K562 (cell line): Measurements from ENCODE around the gene ZNF837. TPM values are rescaled to one million over a fixed set of nuclear protein-coding genes. Genes with fewer than 3 reads are reported as not detected.
"Not testable (repeated sequence)": the region's sequence is repeated elsewhere in the genome, so short reads cannot be mapped to it uniquely, and the experiment has no call there.

Experiments used
- ATAC-seq: fragments of 200-7000 bp; cut with Tn5 transposase; 3 replicates; pipeline ENCODE4 v1.9.1; 2020; ENCODE audit warnings: moderate library complexity
- BruUV-seq: library from RNA; stranded (reverse); fragments of 400-500 nt; replicated peaks from 2 replicates; lab custom pipeline; 2021; lab: Mats Ljungman, UMichigan
- CTCF ChIA-PET: fragments of 300-600 bp; formaldehyde crosslinking; extraction: SDS; loops from one replicate; lab custom pipeline; 2021; ENCODE audit warnings: low intra/inter-chr PET ratio; lab: Yijun Ruan, JAX
- POLR2A ChIA-PET: fragments of 300-600, 350-650 bp; sonication (Branson Sonifier 250); formaldehyde crosslinking; extraction: SDS; loops from one replicate; lab custom pipeline; 2021; ENCODE audit warnings: antibody characterized with exemption, inconsistent platforms; lab: Yijun Ruan, JAX
- DNase-seq, 4 experiments: peaks; one replicate each; pipeline versions ENCODE4 v3.0.0 to v3.0.0-alpha.2; 2011 to 2018; ENCODE audit warnings: low spot score in 3 of 4, mixed read lengths in 3 of 4; ENCODE audit errors: extremely low read depth in 1 of 4
- FAIRE-seq: peaks from 2 replicates; lab custom pipeline; 2011; peaks lifted over from hg19 to GRCh38; lab: Jason Lieb, UNC
- H2AFZ ChIP-seq: 2 replicates; pipeline ENCODE4 v1.6.0; 2011; ENCODE audit warnings: low read depth, low read length, control low read depth, inconsistent platforms
- H3K27ac ChIP-seq: fragments of 200-600 bp; 3 replicates; pipeline ENCODE4 v1.8.0; 2011; ENCODE audit warnings: low read depth, mild to moderate bottlenecking, control low read depth, inconsistent platforms, low read length, moderate library complexity, mixed read lengths; ENCODE audit errors: extremely low read depth
- H3K27me3 ChIP-seq, 2 experiments: fragments of 300-600 bp in 1 of 2; 2 replicates in 1 of 2; 3 replicates in 1 of 2; pipeline versions ENCODE4 v1.6.0 to v1.8.0; 2011; ENCODE audit warnings: inconsistent platforms in 2 of 2, low read length in 2 of 2, mild to moderate bottlenecking in 1 of 2, mixed read lengths in 1 of 2, moderate library complexity in 1 of 2; ENCODE audit not compliant: control insufficient read depth in 2 of 2, insufficient read depth in 2 of 2
- H3K36me3 ChIP-seq: fragments of 300-600 bp; 3 replicates; pipeline ENCODE4 v1.8.0; 2011; ENCODE audit warnings: mild to moderate bottlenecking, low read length, inconsistent platforms; ENCODE audit not compliant: control insufficient read depth, insufficient read depth
- H3K4me1 ChIP-seq, 2 experiments: fragments of 200-600 bp in 1 of 2; replicated peaks in 1 of 2; 2 replicates in 1 of 2; 3 replicates in 1 of 2; pipeline versions ENCODE4 v1.5.1 to v1.8.0; 2011; ENCODE audit warnings: inconsistent platforms in 2 of 2, low read length in 2 of 2, mild to moderate bottlenecking in 1 of 2, mixed read lengths in 1 of 2, moderate library complexity in 1 of 2; ENCODE audit not compliant: control insufficient read depth in 2 of 2, insufficient read depth in 2 of 2
- H3K4me2 ChIP-seq: 2 replicates; pipeline ENCODE4 v1.6.1; 2011; ENCODE audit warnings: low read length, control low read depth, inconsistent platforms, mixed read lengths; ENCODE audit not compliant: insufficient read depth
- H3K4me3 ChIP-seq: fragments of 200-600 bp; sonication (generic), shearing (Covaris generic); 2 replicates; pipeline ENCODE4 v1.5.1; 2016; ENCODE audit warnings: control low read depth, inconsistent platforms
- H3K79me2 ChIP-seq: fragments of 200-600 bp; 3 replicates; pipeline ENCODE4 v1.8.0; 2011; ENCODE audit warnings: low read length, inconsistent platforms; ENCODE audit not compliant: control insufficient read depth, insufficient read depth
- H3K9ac ChIP-seq, 2 experiments: 2 replicates each; pipeline versions ENCODE4 v1.6.0 to v1.6.1; 2011; ENCODE audit warnings: low read depth in 2 of 2, low read length in 2 of 2, control low read depth in 1 of 2, inconsistent platforms in 1 of 2, mild to moderate bottlenecking in 1 of 2, mixed read lengths in 1 of 2; ENCODE audit not compliant: insufficient read depth in 1 of 2
- H3K9me1 ChIP-seq: one replicate; pipeline ENCODE4 v1.6.0; 2011; ENCODE audit warnings: inconsistent platforms, mild to moderate bottlenecking, low read length, moderate library complexity; ENCODE audit not compliant: control insufficient read depth, insufficient read depth
- H3K9me3 ChIP-seq: replicated peaks from 2 replicates; pipeline ENCODE4 v1.5.1; 2011; ENCODE audit warnings: low read depth, low read length, inconsistent platforms; ENCODE audit not compliant: control insufficient read depth, insufficient read depth
- H4K20me1 ChIP-seq: replicated peaks from 2 replicates; pipeline ENCODE4 v1.6.1; 2011; ENCODE audit warnings: low read length, inconsistent platforms, mixed read lengths; ENCODE audit not compliant: control insufficient read depth, insufficient read depth
- ARID1B ChIP-seq: fragments of 450-650 bp; IDR thresholded peaks from 2 replicates; pipeline ENCODE4 v1.6.1; 2016; ENCODE audit warnings: antibody characterized with exemption, mild to moderate bottlenecking, inconsistent platforms
- ARNT ChIP-seq, 2 experiments: fragments of 450-650 bp; IDR thresholded peaks; 2 replicates each; pipeline ENCODE4 v1.6.1; 2016; ENCODE audit warnings: mild to moderate bottlenecking in 1 of 2
- CBFA2T3 ChIP-seq: fragments of 450-650 bp; IDR thresholded peaks from 2 replicates; pipeline ENCODE4 v1.6.1; 2017
- DNMT1 ChIP-seq: fragments of 450-650 bp; IDR thresholded peaks from 2 replicates; pipeline ENCODE4 v1.6.1; 2016; ENCODE audit warnings: antibody characterized with exemption, mild to moderate bottlenecking
- DPF2 ChIP-seq: fragments of 450-650 bp; IDR thresholded peaks from 2 replicates; pipeline ENCODE4 v1.6.1; 2016
- HDAC1 ChIP-seq, 2 experiments: fragments of 450-650 bp; IDR thresholded peaks; 2 replicates each; pipeline ENCODE4 v1.6.1; 2016 to 2017; ENCODE audit warnings: inconsistent platforms in 1 of 2, mild to moderate bottlenecking in 1 of 2, moderate library complexity in 1 of 2
- HDAC2 ChIP-seq: fragments of 450-650 bp; IDR thresholded peaks from 2 replicates; pipeline ENCODE4 v1.6.1; 2016; ENCODE audit warnings: mild to moderate bottlenecking
- KDM1A ChIP-seq, 2 experiments: fragments of 450-650 bp; IDR thresholded peaks; 2 replicates each; pipeline ENCODE4 v1.6.1; 2016; ENCODE audit warnings: mild to moderate bottlenecking in 2 of 2
- NBN ChIP-seq: fragments of 450-650 bp; IDR thresholded peaks from 2 replicates; pipeline ENCODE4 v1.6.1; 2016; ENCODE audit warnings: low read depth, mild to moderate bottlenecking
- NFE2 ChIP-seq: IDR thresholded peaks from 2 replicates; pipeline ENCODE4 v1.6.1; 2014; ENCODE audit warnings: antibody characterized with exemption, low read depth
- NFYB ChIP-seq: IDR thresholded peaks from 2 replicates; pipeline ENCODE4 v1.6.1; 2011; ENCODE audit warnings: mild to moderate bottlenecking, moderate library complexity; ENCODE audit not compliant: insufficient read length; ENCODE audit errors: extremely low read depth
- SMARCA4 ChIP-seq: fragments of 450-650 bp; IDR thresholded peaks from 2 replicates; pipeline ENCODE4 v1.6.1; 2016
- SMARCE1 ChIP-seq: fragments of 450-650 bp; IDR thresholded peaks from 2 replicates; pipeline ENCODE4 v1.7.1; 2016; ENCODE audit warnings: mild to moderate bottlenecking
- SUPT5H ChIP-seq: fragments of 450-650 bp; IDR thresholded peaks from 2 replicates; pipeline ENCODE4 v1.6.1; 2016
- ZNF316 ChIP-seq: fragments of 450-650 bp; IDR thresholded peaks from 2 replicates; pipeline ENCODE4 v1.6.1; 2016
- WGBS: fragments of 100-300 bp; shearing (Covaris generic); methylation state at CpG from one replicate; pipeline ENCODE4 v1.1.6; 2016; ENCODE audit warnings: low coverage, mixed read lengths; ENCODE audit not compliant: insufficient coverage; ENCODE audit errors: missing lambda C conversion rate; 5-methylcytosine and 5-hydroxymethylcytosine counted together
- in situ Hi-C: fragments of 300-500 bp; cut with MboI; formaldehyde crosslinking; loops from 4 replicates; pipeline ENCODE4 v1.15.0; 2018; ENCODE audit warnings: inconsistent platforms, mixed read lengths
- intact Hi-C: fragments of 100-400 bp; cut with micrococcal nuclease; formaldehyde crosslinking; loops from 2 replicates; pipeline ENCODE4 v1.14.2; 2022
- polyA plus RNA-seq, 8 experiments: library from polyadenylated mRNA; depleted of rRNA in 4 of 8; stranded (reverse) in 5 of 8; unstranded in 3 of 8; fragments of >200 nt; fragmentation: Nextera tagmentation in 2 of 8; fragmentation: Illumina TruSeq in 1 of 8; extraction: Ambion mirVana in 2 of 8; extraction: Trizol in 1 of 8; gene quantifications; 2 replicates each; pipeline versions ENCODE4 v1.2.1 to v1.2.3, GENCODE V29; 2011 to 2014; ENCODE audit warnings: inconsistent platforms in 1 of 8, missing spikeins in 1 of 8
- total RNA-seq, 7 experiments: library from RNA; depleted of rRNA in 6 of 7; stranded (reverse); fragments of >200 nt in 6 of 7; fragmentation: Illumina TruSeq in 2 of 7; extraction: Trizol in 2 of 7; gene quantifications; 2 replicates each; pipeline versions ENCODE4 v1.2.1 to v1.2.3, GENCODE V29; 2011 to 2021; ENCODE audit warnings: low replicate concordance in 1 of 7
- TF ChIP-seq, protein P1 (sequence below): fragments of 450-650 bp; IDR thresholded peaks from 2 replicates; pipeline ENCODE4 v1.6.1; 2016; ENCODE audit warnings: antibody characterized with exemption
- TF ChIP-seq, protein P2 (sequence below): sonication (generic); IDR thresholded peaks from 2 replicates; pipeline ENCODE4 v1.6.1; 2016

The ZNF837 gene
- total and polyA plus RNA-seq, 9 of the 15 experiments (the other 6 are each of a cell fraction or from before 2014, with no cell fraction given), result 0.11 to 2.1 (median 0.57) TPM; not detected in 4

DNA sequence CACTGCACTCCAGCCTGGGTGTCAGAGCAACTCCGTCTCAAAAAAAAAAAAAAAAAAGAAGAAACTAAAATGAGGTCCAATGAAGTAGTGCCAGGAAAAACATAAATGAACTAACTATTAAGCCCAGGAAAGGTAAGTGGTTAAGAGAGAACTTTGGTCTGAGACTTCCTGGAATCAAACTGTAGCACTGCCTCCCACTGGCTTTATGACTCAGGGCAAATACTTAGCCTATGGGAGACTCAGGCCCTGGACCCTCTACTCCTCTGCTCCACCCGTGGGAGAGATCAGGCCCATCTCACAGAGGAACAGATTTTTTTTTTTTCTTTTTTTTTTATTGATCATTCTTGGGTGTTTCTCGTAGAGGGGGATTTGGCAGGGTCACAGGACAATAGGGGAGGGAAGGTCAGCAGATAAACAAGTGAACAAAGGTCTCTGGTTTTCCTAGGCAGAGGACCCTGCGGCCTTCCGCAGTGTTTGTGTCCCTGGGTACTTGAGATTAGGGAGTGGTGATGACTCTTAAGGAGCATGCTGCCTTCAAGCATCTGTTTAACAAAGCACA is 23.2 kb upstream of the ZNF837 start:
- H3K36me3 ChIP-seq, H3K9me1 ChIP-seq, H3K27me3 ChIP-seq, H2AFZ ChIP-seq, CTCF ChIA-PET, H3K4me2 ChIP-seq, BruUV-seq, in situ Hi-C loops, ATAC-seq, H3K4me3 ChIP-seq, H4K20me1 ChIP-seq, H3K9me3 ChIP-seq: not testable (repeated sequence)
- DNase-seq (peak in 3 of 4 experiments; percentile 28 to 72 (median 62)), FAIRE-seq (peak; percentile 69)
- H3K4me1 ChIP-seq, result peaks cover 31 to 56% of the 10 kb centered on the region in 2 experiments
- POLR2A ChIA-PET, result interaction anchor here (0.6 kb wide), 1 partner anchor 73 kb away, joined by 3 read pairs; no protein-coding TSS in a partner anchor
- peak overlapping the region; percentile 10; the same call in 2 of the 3 replicates for H3K27ac ChIP-seq
- H3K9ac ChIP-seq, result 0 out of 4 replicates have a peak overlapping the region, but pooled peaks of 1 of the 2 experiments have one; percentile 4
- TF ChIP-seq, protein P1, sequence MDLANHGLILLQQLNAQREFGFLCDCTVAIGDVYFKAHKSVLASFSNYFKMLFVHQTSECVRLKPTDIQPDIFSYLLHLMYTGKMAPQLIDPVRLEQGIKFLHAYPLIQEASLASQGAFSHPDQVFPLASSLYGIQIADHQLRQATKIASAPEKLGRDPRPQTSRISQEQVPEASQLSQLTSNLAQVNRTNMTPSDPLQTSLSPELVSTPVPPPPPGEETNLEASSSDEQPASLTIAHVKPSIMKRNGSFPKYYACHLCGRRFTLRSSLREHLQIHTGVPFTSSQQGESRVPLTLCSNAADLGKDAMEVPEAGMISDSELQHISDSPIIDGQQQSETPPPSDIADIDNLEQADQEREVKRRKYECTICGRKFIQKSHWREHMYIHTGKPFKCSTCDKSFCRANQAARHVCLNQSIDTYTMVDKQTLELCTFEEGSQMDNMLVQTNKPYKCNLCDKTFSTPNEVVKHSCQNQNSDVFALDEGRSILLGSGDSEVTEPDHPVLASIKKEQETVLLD, result 0 out of 2 replicates have a peak, but pooled peaks have one; percentile 17
- 0 out of 2 replicates have a peak, but pooled peaks have one; percentile 37 for TF ChIP-seq DNMT1
- 0 out of 2 replicates have a peak, but pooled peaks have one; percentile 36 for TF ChIP-seq NBN
- peak; percentile 62 for TF ChIP-seq NFE2
- peak; percentile 39; the same call in 1 of the 2 replicates for TF ChIP-seq SMARCA4
- TF ChIP-seq, protein P2, sequence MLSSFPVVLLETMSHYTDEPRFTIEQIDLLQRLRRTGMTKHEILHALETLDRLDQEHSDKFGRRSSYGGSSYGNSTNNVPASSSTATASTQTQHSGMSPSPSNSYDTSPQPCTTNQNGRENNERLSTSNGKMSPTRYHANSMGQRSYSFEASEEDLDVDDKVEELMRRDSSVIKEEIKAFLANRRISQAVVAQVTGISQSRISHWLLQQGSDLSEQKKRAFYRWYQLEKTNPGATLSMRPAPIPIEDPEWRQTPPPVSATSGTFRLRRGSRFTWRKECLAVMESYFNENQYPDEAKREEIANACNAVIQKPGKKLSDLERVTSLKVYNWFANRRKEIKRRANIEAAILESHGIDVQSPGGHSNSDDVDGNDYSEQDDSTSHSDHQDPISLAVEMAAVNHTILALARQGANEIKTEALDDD, result 0 out of 2 replicates have a peak, but pooled peaks have one; percentile 20
- 0 out of 2 replicates have a peak, but pooled peaks have one; percentile 30 for TF ChIP-seq SUPT5H
- TF ChIP-seq DPF2, result peak; percentile 79
- peak; percentile 57 for TF ChIP-seq ARID1B
- peak; percentile 17; the same call in 1 of the 2 replicates for TF ChIP-seq HDAC2
- peak; percentile 48; the same call in 1 of the 2 replicates for TF ChIP-seq SMARCE1
- TF ChIP-seq CBFA2T3, result peak; percentile 60
- TF ChIP-seq ZNF316, result 0 out of 2 replicates have a peak, but pooled peaks have one; percentile 12
- 0 out of 4 replicates have a peak, but pooled peaks of 1 of the 2 experiments have one; percentile 22 for TF ChIP-seq HDAC1 (IDR thresholded peaks at IDR 0.05)
- TF ChIP-seq NFYB, result peak; percentile 7
- TF ChIP-seq KDM1A (IDR thresholded peaks at IDR 0.05), result peak; percentile 66 to 72; a peak in 2 of 4 replicates
- TF ChIP-seq ARNT (IDR thresholded peaks at IDR 0.05), result 0 out of 4 replicates have a peak, but pooled peaks of 1 of the 2 experiments have one; percentile 54
- intact Hi-C loops, result loop anchor here (10.0 kb wide), 1 partner anchor 179 kb away; the partner anchor contains the start of gene ZNF544
- peaks cover 51% of the 10 kb centered on the region for H3K79me2 ChIP-seq
- 6% methylated on average over 5 of the region's 5 CpGs for WGBS
